HepG2 (cell line): ENCODE measurements around the gene ZNF773. TPM values are rescaled to one million over a fixed set of nuclear protein-coding genes. Genes with fewer than 3 reads are reported as not detected.
A peak's percentile ranks its signal among the peaks of the same experiment; 100 is the strongest.

Experiments
- ETV6 ChIP-seq: sonication (generic); formaldehyde crosslinking; conservative IDR thresholded peaks from 2 replicates; pipeline ENCODE4 v1.4.0; 2020; ENCODE audit warnings: missing genetic modification reagents
- GABPA ChIP-seq, 2 experiments: IDR thresholded peaks; 2 replicates each; pipeline ENCODE4 v1.6.1; 2011 to 2016; ENCODE audit warnings: low read depth in 2 of 2, low read length in 1 of 2, missing biosample characterization in 1 of 2, missing genetic modification characterization in 1 of 2
- IRX3 ChIP-seq: sonication (generic); formaldehyde crosslinking; IDR thresholded peaks from 2 replicates; pipeline ENCODE4 v1.8.1; 2023; ENCODE audit warnings: mild to moderate bottlenecking, low read depth, missing genetic modification reagents, borderline replicate concordance
- KLF16 ChIP-seq, 2 experiments: sonication (generic) in 1 of 2; formaldehyde crosslinking in 1 of 2; IDR thresholded peaks; 2 replicates each; pipeline versions ENCODE4 v1.6.1 to v1.8.0; 2016 to 2023; ENCODE audit warnings: missing genetic modification reagents in 2 of 2, missing compliant biosample characterization in 1 of 2
- NKX3-1 ChIP-seq: sonication (generic); formaldehyde crosslinking; IDR thresholded peaks from 2 replicates; pipeline ENCODE4 v1.5.0; 2020; ENCODE audit warnings: missing genetic modification reagents
- NR2F6 ChIP-seq, 2 experiments: IDR thresholded peaks; 2 replicates each; pipeline ENCODE4 v1.6.1; 2016; ENCODE audit warnings: antibody characterized with exemption in 1 of 2, mild to moderate bottlenecking in 1 of 2
- SATB2 ChIP-seq: sonication (generic); formaldehyde crosslinking; IDR thresholded peaks from 2 replicates; pipeline ENCODE4 v1.5.0; 2020; ENCODE audit warnings: missing genetic modification reagents
- THYN1 ChIP-seq: sonication (generic); formaldehyde crosslinking; IDR thresholded peaks from 2 replicates; pipeline ENCODE4 v1.8.1; 2023; ENCODE audit warnings: low read depth, mild to moderate bottlenecking, moderate library complexity, missing genetic modification reagents, borderline replicate concordance
- ZFP82 ChIP-seq: sonication (generic); formaldehyde crosslinking; IDR thresholded peaks from 2 replicates; pipeline ENCODE4 v1.5.1; 2020; ENCODE audit warnings: mild to moderate bottlenecking, missing genetic modification reagents, borderline replicate concordance
- ZMYM4 ChIP-seq: sonication (generic); formaldehyde crosslinking; IDR thresholded peaks from 2 replicates; pipeline ENCODE4 v1.8.1; 2023; ENCODE audit warnings: mild to moderate bottlenecking, missing genetic modification reagents
- ZNF282 ChIP-seq: fragments of 450-650 bp; IDR thresholded peaks from 2 replicates; pipeline ENCODE4 v1.6.1; 2018; ENCODE audit not compliant: partially characterized antibody
- ZNF451 ChIP-seq: sonication (generic); formaldehyde crosslinking; IDR thresholded peaks from 2 replicates; pipeline ENCODE4 v1.5.0; 2020; ENCODE audit warnings: mild to moderate bottlenecking, missing genetic modification reagents
- ZNF709 ChIP-seq: sonication (generic); formaldehyde crosslinking; IDR thresholded peaks from 2 replicates; pipeline ENCODE4 v1.5.0; 2020; ENCODE audit warnings: mild to moderate bottlenecking, missing genetic modification reagents
- ZNF761 ChIP-seq: sonication (generic); formaldehyde crosslinking; conservative IDR thresholded peaks from 2 replicates; pipeline ENCODE4 v1.4.0; 2020; ENCODE audit warnings: mild to moderate bottlenecking, missing genetic modification reagents
- ZNF781 ChIP-seq: sonication (generic); formaldehyde crosslinking; IDR thresholded peaks from 2 replicates; pipeline ENCODE4 v1.5.1; 2020; ENCODE audit warnings: borderline replicate concordance, mild to moderate bottlenecking, missing genetic modification reagents; ENCODE audit errors: not compliant biosample characterization
- ZNF891 ChIP-seq: sonication (generic); formaldehyde crosslinking; IDR thresholded peaks from 2 replicates; pipeline ENCODE4 v1.5.0; 2020; ENCODE audit warnings: mild to moderate bottlenecking, missing genetic modification reagents
- polyA plus RNA-seq, 8 experiments: library from polyadenylated mRNA; depleted of rRNA in 3 of 8; stranded (reverse) in 7 of 8; unstranded in 1 of 8; fragments of >200 nt; fragmentation: Illumina TruSeq in 4 of 8; extraction: Trizol in 4 of 8; gene quantifications; 2 replicates each; pipeline versions ENCODE4 v1.2.1 to v1.2.3, GENCODE V29; 2011 to 2016; ENCODE audit warnings: low read depth in 4 of 8, missing spikeins in 1 of 8, mixed read lengths in 1 of 8; ENCODE audit not compliant: insufficient read depth in 1 of 8
- total RNA-seq, 5 experiments: library from RNA; depleted of rRNA; stranded (reverse); fragments of >200 nt; fragmentation: Illumina TruSeq; extraction: Trizol; gene quantifications; 2 replicates each; pipeline ENCODE4 v1.2.3, GENCODE V29; 2016; ENCODE audit warnings: low read depth in 1 of 5
- TF ChIP-seq, protein P1 (sequence below): sonication (generic); formaldehyde crosslinking; IDR thresholded peaks from 2 replicates; pipeline ENCODE4 v1.5.1; 2020; ENCODE audit warnings: missing genetic modification reagents, mild to moderate bottlenecking, borderline replicate concordance
- TF ChIP-seq, protein P2 (sequence below): fragments of 450-650 bp; IDR thresholded peaks from 2 replicates; pipeline ENCODE4 v1.6.1; 2017; ENCODE audit warnings: mild to moderate bottlenecking
- TF ChIP-seq, protein P3 (sequence below): IDR thresholded peaks from 2 replicates; pipeline ENCODE4 v1.6.1; 2016; ENCODE audit warnings: missing compliant biosample characterization, missing genetic modification reagents, borderline replicate concordance
- TF ChIP-seq, protein P4 (sequence below): sonication (generic); formaldehyde crosslinking; IDR thresholded peaks from 2 replicates; pipeline ENCODE4 v1.4.0; 2020; ENCODE audit warnings: missing genetic modification reagents

The ZNF773 gene
- total and polyA plus RNA-seq, 2 of the 13 experiments (the other 11 are each of a cell fraction or from before 2014, with no cell fraction given), result 5.7 to 6.7 TPM

DNA sequence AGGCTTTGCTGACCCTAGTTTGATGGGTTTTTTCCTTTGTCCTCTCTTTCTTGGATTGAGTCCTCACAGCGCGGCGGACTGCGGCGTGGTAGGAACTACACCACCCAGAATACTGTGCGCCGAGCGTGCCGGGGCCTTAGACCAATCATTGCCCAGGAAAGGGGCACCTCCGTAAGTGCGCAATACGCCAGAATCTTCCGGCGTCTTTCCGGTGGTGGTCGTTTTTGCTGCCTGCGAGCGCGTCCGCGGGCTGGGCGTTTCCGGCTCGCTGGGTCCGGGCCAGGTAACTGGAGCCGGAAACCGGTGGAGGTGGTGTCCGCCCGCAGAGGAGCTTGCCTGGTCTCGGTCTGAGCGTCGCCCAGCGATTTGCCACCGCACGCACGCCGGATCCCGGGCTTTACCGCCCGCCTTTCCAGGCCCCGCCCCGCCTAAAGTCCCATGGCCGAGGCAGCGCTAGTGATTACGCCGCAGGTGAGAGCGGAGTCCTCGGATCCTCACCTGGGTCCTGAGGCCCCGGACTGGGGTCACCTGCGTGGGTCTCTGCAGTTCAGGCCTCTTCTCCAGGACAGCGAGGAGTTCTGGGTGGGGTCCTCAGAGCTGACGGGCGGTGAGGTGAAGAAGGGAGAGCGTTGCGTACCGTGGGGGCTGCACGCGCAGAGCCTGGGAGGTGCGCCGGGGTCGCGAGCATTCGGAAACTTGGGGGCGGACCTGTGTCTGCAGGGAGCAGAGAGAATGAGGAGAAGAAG lies 27.6 kb downstream of the ZNF773 start, which contains the start of gene ZNF549 (continued):
- TF ChIP-seq, protein P1, sequence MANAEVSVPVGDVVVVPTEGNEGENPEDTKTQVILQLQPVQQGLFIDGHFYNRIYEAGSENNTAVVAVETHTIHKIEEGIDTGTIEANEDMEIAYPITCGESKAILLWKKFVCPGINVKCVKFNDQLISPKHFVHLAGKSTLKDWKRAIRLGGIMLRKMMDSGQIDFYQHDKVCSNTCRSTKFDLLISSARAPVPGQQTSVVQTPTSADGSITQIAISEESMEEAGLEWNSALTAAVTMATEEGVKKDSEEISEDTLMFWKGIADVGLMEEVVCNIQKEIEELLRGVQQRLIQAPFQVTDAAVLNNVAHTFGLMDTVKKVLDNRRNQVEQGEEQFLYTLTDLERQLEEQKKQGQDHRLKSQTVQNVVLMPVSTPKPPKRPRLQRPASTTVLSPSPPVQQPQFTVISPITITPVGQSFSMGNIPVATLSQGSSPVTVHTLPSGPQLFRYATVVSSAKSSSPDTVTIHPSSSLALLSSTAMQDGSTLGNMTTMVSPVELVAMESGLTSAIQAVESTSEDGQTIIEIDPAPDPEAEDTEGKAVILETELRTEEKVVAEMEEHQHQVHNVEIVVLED (CRISPR knock-in tag), result peak; percentile 99
- TF ChIP-seq KLF16 (CRISPR knock-in tag; IDR thresholded peaks at IDR 0.05) (peak in 1 of 2 experiments; percentile 69; a peak in 2 of 4 replicates), IRX3 (CRISPR knock-in tag) (no peak), ZNF282 (no peak), ZMYM4 (CRISPR knock-in tag) (peak; percentile 84), ZNF709 (CRISPR knock-in tag) (peak; percentile 83), NKX3-1 (CRISPR knock-in tag) (no peak), ZNF451 (CRISPR knock-in tag) (no peak), ZNF891 (CRISPR knock-in tag) (peak; percentile 50; the same call in 1 of the 2 replicates), ZNF761 (CRISPR knock-in tag) (peak; percentile 83), ZNF781 (no peak), ETV6 (CRISPR knock-in tag) (peak; percentile 22; the same call in 1 of the 2 replicates), GABPA (IDR thresholded peaks at IDR 0.05; ENCODE audit: low read depth, low read length) (peak; percentile 97), GABPA (CRISPR knock-in tag; IDR thresholded peaks at IDR 0.05; ENCODE audit: low read depth) (peak; percentile 98), THYN1 (CRISPR knock-in tag) (no peak), NR2F6 (IDR thresholded peaks at IDR 0.05) (no peak), NR2F6 (CRISPR knock-in tag; IDR thresholded peaks at IDR 0.05) (peak; percentile 9; the same call in 1 of the 2 replicates), ZFP82 (CRISPR knock-in tag) (0 out of 2 replicates have a peak, but pooled peaks have one; percentile 32), SATB2 (CRISPR knock-in tag) (no peak)
- TF ChIP-seq, protein P2, sequence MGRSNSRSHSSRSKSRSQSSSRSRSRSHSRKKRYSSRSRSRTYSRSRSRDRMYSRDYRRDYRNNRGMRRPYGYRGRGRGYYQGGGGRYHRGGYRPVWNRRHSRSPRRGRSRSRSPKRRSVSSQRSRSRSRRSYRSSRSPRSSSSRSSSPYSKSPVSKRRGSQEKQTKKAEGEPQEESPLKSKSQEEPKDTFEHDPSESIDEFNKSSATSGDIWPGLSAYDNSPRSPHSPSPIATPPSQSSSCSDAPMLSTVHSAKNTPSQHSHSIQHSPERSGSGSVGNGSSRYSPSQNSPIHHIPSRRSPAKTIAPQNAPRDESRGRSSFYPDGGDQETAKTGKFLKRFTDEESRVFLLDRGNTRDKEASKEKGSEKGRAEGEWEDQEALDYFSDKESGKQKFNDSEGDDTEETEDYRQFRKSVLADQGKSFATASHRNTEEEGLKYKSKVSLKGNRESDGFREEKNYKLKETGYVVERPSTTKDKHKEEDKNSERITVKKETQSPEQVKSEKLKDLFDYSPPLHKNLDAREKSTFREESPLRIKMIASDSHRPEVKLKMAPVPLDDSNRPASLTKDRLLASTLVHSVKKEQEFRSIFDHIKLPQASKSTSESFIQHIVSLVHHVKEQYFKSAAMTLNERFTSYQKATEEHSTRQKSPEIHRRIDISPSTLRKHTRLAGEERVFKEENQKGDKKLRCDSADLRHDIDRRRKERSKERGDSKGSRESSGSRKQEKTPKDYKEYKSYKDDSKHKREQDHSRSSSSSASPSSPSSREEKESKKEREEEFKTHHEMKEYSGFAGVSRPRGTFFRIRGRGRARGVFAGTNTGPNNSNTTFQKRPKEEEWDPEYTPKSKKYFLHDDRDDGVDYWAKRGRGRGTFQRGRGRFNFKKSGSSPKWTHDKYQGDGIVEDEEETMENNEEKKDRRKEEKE, result no peak
- TF ChIP-seq, protein P3, sequence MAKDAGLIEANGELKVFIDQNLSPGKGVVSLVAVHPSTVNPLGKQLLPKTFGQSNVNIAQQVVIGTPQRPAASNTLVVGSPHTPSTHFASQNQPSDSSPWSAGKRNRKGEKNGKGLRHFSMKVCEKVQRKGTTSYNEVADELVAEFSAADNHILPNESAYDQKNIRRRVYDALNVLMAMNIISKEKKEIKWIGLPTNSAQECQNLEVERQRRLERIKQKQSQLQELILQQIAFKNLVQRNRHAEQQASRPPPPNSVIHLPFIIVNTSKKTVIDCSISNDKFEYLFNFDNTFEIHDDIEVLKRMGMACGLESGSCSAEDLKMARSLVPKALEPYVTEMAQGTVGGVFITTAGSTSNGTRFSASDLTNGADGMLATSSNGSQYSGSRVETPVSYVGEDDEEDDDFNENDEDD (CRISPR knock-in tag), result peak; percentile 70; the same call in 1 of the 2 replicates
- TF ChIP-seq, protein P4, sequence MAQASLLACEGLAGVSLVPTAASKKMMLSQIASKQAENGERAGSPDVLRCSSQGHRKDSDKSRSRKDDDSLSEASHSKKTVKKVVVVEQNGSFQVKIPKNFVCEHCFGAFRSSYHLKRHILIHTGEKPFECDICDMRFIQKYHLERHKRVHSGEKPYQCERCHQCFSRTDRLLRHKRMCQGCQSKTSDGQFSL (CRISPR knock-in tag), result peak; percentile 39; the same call in 1 of the 2 replicates
- TF ChIP-seq, all 625 proteins: peak for 255
